HG02571 (cell line): ENCODE data around the gene PTPRG.
"Not testable (repeated sequence)": the region's sequence is repeated elsewhere in the genome, so short reads cannot be mapped to it uniquely, and the experiment has no call there.

ENCODE experiments used
- ATAC-seq: cut with Tn5 transposase; IDR thresholded peaks from one replicate; pipeline ENCODE4 v1.9.1; 2021; ENCODE audit warnings: mild to moderate bottlenecking, moderate library complexity; ENCODE audit not compliant: unreplicated experiment

Gene PTPRG

GRCh38 chr3:61748288-61748687 lies 186.9 kb downstream of the PTPRG start:
- ATAC-seq = no peak

- ATAC-seq = no peak
These were observed 189.4 kb downstream of the PTPRG start for GRCh38 chr3:61750766-61751165.

- ATAC-seq = no peak
These were observed 197.5 kb downstream of the PTPRG start for GRCh38 chr3:61758839-61759238.

GRCh38 chr3:61760783-61761182 lies 199.4 kb downstream of the PTPRG start:
- ATAC-seq = not testable (repeated sequence)

- ATAC-seq = no peak
These were observed 200.5 kb downstream of the PTPRG start for GRCh38 chr3:61761694-61762430.

GRCh38 chr3:61765157-61765876 lies 203.9 kb downstream of the PTPRG start:
- ATAC-seq = no peak

GRCh38 chr3:61768284-61769037 lies 207.1 kb downstream of the PTPRG start:
- no peak for ATAC-seq

GRCh38 chr3:61769266-61769990 lies 208.1 kb downstream of the PTPRG start:
- ATAC-seq = no peak

GRCh38 chr3:61771976-61772375 lies 210.6 kb downstream of the PTPRG start:
- ATAC-seq = no peak

- no peak for ATAC-seq
These were observed 211.1 kb downstream of the PTPRG start for GRCh38 chr3:61772456-61772855.

- ATAC-seq = no peak
These were observed 213.0 kb downstream of the PTPRG start for GRCh38 chr3:61774279-61774890.

GRCh38 chr3:61776390-61776789 lies 215.0 kb downstream of the PTPRG start:
- ATAC-seq = no peak

GRCh38 chr3:61777483-61777882 lies 216.1 kb downstream of the PTPRG start:
- ATAC-seq = no peak

GRCh38 chr3:61778095-61778494 lies 216.7 kb downstream of the PTPRG start:
- ATAC-seq = no peak

GRCh38 chr3:61780016-61780415 lies 218.6 kb downstream of the PTPRG start:
- no peak for ATAC-seq

- no peak for ATAC-seq
These were observed 219.3 kb downstream of the PTPRG start for GRCh38 chr3:61780455-61781228.

- no peak for ATAC-seq
These were observed 222.8 kb downstream of the PTPRG start for GRCh38 chr3:61783993-61784718.

- no peak for ATAC-seq
These were observed 227.5 kb downstream of the PTPRG start for GRCh38 chr3:61788623-61789507.
